ENCODE measurements around the gene TMSB10.
"Not testable (repeated sequence)": the region's sequence is repeated elsewhere in the genome, so short reads cannot be mapped to it uniquely, and the experiment has no call there.

TMSB10 gene

DNA sequence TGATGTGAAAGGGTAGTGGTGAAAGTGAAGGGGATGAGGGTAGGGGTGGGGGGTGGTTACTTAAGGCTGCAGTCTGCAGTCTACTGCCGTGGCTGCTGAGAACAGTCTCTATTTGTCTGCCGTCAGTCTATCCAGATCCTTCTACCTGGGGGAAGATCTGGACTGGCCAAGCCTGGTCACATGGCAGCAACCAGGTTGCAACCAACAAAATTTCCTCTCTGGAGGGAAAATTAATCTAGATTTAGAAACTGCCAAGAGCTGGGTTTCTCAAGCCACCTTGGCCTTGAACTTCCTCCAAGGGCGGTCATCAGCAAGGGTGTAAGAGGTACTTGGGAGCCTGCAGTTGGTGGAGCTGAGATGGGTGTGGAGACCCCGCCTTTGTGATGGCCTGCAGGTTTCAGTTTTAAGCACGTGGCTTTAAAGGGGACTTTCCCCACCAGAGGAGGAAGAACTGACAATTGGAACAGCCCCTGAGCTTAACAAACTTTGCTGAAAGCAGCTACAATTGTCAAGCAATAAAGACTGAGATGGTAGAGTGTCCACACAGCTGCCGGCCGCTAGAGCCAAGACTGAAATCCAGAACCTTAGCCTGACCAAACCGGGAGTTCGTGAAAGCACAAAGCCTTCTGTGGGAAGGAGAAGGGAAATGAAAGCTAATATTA lies 34.1 kb downstream of the TMSB10 start:
- no peak for DNase-seq (ENCODE audit: low read depth, low spot score)

DNA sequence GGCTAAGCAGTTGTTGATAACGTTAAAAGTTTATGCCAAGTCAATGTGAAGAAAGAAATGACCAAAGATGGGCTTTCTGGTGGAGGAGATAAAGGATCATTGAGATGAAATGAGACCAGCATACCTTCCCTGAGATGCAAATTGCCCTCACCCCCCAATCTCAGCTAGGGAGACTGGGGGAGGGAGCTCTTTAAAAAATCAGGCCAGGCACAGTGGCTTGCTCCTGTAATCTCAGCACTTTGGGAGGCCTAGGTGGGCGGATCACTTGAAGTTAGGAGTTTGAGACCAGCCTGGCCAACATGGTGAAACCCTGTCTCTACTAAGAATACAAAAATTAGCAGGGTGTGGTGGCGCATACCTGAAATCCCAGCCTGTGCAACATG lies 34.6 kb downstream of the TMSB10 start:
- no peak for DNase-seq (ENCODE audit: low read depth, low spot score)

DNA sequence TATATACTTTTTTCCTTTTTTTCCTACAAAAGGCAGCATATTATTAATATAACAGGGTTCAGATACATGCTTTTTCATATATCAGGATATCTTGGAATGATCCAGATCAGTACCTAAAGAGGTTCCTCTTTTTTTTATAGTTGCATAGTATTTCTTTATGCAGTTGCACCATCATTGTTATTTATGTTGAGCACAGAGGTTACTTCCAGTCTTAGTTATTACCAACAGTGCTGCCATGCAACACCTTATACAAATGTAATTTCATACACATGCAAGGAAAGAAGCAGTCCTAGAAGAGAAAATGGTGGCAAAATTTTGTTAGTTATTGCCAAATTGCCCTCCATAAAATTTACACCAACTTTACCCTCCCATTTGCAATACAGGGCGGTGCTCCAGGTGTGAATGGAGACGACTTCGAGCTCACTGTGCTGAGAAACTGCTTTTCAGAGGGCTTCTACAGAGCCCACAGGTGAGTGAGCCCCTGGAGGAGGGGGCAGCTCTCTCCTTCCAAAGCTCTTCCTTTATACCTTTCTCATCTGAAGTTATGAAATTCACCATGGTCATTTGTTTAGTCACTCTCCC lies 35.5 kb downstream of the TMSB10 start:
- DNase-seq (ENCODE audit: low read depth, low spot score): no peak

DNA sequence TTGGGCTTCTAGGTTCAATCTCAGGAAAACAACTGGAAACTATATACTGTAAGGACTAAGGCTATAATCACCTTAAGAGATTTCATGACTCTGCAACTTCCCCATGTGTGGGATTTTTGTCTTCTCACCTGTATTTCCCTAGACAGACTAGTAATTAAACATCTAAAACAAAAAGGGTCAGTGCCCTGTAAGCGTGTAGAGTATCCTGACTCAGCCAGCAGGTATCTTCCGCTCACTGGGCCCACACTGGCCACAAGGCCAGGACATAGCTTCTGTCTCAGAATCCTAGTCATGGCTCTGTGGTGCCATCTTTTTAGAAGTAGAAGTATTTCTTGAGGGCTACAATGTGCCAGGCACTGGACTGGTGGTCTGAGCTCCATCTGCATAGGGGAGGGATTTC lies 36.7 kb downstream of the TMSB10 start:
- DNase-seq (ENCODE audit: low read depth, low spot score): no peak

DNA sequence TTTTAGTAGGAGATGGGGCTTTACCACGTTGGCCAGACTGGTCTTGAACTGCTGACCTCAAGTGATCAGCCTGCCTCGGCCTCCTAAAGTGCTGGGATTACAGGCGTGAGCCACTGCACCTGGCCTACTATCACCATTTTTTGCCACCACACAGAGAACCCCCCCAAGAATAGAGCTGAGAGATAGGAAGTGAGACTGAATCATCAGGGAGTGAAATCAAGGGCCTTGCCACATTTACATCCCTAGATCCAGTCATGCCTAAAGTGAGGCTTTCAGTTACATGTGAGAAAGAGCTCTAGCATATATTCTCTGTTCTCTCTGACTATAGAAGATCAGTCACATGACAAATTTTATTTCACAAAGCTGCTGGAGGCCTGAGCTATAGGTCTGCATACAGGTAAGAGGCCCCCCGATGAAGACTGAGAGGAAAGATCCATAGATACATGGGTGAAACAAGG lies 37.5 kb downstream of the TMSB10 start:
- no peak for DNase-seq (ENCODE audit: low read depth, low spot score)

DNA sequence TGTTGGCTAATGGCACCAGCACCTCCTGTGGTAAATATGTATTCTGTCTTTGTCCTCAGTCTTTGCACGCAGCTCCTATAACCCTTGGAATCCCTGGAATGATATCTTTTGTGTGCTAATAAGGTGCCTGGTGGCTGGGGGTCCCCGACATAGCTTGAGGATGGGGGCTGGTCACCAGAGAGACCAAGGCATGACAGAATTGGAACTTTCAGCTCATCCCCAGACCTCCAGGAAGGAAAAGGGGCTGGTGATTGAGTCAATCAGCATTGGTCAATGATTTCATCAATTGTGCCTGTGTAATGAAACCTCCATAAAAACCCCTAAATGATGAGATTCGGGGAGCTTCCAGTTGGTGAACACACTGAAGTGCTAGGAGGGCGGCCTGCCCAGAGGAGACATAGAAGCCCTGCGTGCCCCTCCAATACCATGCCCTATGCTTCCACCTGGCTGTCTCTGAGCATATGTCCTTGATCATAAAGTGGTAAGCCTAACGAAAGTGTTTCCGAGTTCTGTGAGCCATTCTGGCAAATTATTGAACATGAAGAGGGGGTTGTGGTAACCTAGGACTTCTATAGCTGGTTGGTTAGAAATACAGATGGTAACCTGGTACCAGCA lies 38.9 kb downstream of the TMSB10 start:
- DNase-seq (ENCODE audit: low read depth, low spot score): no peak

DNA sequence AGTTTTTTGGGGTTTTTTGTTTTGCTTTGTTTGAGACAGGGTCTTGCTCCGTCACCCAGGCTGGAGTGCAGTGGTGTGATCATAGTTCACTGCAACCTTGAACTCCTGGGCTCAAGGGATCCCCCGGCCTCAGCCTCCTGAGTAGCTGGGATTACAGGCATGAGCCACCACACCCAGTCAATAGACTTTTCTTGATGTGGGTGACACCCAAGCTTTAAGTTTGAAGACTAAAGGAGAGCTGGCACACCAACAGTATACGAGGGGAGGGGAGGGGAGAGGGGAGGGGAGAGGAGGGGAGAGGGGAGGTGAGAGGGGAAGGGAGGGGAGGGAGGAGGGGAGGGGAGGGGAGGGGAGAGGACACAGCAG lies 40.4 kb downstream of the TMSB10 start:
- DNase-seq (ENCODE audit: low read depth, low spot score): not testable (repeated sequence)

DNA sequence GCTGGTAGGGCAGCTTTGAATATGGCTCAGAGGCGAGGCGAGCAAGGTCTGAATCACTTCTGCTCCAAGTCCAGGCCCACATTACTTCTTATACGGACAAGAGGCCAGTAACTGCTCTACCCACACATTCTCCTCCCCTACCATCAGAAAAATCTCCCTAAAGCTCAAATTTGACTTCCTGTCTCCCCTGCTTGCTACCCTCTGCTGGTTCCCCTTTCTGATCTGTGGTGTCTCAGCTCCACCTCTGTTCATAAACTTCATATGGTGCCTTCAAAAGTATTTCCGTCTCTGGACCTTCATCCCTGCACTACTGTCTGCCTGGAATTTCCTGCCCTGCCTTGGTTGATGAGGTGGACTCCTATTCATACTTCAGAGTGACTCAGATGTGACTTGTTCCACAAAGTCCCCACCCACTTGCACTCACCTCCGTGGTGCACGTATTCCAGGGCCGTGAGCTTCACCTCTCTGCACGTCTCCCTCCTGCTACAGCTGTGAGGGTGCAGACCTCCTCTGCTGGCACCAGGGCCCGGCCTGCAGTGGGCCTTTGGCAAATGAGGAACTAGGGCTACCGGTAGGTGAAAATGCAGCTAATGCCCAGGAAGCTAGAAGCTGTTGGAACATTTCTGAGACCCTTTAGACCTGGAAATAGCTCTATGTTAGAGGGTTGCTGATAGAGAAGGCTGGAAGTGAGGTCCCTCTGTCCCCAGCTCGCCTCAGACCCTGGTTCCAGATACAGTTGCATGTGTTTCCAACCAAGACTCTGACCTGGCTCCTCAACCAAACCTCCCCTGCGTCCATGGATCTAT lies 41.0 kb downstream of the TMSB10 start:
- no peak for DNase-seq (ENCODE audit: low read depth, low spot score)

DNA sequence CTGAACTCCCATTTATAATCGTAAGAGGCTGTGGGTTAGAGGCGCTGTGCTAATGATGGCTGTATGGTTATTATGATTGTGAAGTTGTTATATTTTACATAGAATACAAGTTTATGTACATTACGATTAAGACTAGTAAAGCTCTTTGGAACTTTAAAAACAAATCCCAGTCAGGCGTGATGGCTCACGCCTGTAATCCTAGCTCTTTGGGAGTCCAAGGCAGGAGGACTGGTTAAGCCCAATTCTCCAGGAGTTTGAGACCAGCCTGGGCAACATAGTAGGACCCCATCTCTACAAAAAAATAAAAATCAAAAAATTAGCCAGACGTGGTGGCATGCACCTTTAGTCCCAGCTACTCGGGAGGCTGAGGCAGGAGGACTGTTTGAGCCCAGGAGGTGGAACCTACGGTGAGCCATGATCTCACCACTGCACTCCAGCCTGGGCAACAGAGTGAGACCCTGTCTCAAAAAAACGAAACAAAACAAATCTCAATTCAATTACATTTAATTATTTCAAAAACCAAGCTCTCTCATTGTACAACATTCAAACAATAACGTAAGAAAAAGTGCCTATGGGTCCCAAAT lies 41.6 kb downstream of the TMSB10 start:
- DNase-seq (ENCODE audit: low read depth, low spot score): no peak

DNA sequence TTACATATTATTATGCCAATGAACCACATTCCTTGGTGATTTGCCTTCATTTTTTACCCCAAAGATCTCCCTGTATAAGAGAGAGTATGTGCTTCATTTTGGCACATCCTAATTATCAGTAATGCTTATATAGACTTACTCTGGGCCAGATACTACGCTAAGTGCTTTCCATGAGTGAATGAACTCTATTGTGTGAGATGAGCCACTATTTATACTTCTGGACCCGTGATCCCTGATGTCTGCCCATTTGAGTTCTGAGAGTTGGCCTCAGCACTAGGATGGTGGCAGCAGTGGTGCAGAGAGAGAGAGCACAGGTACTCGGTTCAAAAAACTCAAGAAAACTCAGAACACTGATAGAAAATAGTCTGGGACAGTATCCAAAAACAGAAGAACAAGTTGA lies 48.1 kb downstream of the TMSB10 start:
- DNase-seq (ENCODE audit: low read depth, low spot score): no peak

DNA sequence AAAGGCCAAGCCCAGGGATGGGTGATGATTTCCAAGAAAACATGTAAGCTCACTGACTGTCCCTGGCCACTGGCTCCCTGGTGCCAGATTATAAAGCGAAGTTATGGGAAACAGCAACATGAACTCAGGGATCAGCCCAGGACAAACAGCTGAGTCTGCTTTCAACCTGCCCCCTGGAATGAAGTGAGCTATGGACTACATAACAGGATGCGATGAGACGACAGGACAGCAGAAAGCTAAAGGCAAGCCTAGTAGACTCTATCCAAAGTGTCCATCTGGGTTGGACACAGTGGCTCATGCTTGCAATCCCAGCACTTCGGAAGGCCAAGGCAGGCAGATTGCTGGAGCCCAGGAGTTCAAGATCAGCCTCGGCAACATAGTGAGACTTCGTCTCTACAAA lies 48.9 kb downstream of the TMSB10 start:
- DNase-seq (ENCODE audit: low read depth, low spot score): no peak
